Inferior parietal cortex (tissue), 1 donor: ENCODE data around the gene LENEP.

Experiments
- DNase-seq: peaks from one replicate; pipeline ENCODE4 v3.0.0-alpha.2; 2016; ENCODE audit errors: extremely low spot score

The LENEP gene

DNA sequence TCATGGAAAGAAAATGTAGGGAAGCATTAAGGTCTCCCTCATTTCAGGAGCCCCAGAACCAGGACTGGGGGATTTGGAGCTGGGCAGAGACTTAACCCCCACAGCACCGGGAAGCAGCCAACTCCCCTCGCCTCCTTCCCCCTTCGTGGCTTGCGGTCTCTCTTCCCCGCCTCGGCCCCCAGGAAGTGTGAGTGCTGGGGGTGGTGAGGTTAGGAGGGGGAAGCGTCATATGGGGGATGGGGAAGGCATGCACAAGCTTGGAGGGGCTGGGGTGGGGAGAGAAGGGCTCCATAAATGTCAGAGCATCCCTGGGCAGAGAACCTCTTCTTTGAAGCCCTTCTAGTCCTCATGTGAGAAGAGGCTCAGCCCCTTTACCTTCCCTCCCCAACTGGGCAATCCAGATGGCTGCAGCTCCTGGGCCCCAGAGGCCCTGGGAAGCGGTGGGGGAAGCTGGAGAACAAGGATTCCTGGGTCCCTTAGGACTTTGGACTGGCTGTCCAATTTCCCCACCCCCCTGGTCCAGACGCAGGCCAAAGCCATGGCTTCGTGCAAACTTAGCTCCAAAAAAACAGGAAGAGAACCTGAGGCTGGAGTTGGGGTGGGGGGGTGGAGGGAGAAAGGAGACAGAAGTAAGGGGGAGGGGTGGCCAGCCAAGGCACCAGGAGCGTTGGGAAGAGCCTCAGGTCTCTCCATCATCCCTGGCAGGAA, 17.0 kb downstream of the LENEP start:
- DNase-seq = no peak

GRCh38 chr1:155011004-155011416, 17.6 kb downstream of the LENEP start:
- no peak for DNase-seq

- DNase-seq = no peak
Measured at GRCh38 chr1:155011437-155012025, 18.1 kb downstream of the LENEP start.

GRCh38 chr1:155012026-155012546, 18.7 kb downstream of the LENEP start:
- DNase-seq = peak; percentile 60

DNA sequence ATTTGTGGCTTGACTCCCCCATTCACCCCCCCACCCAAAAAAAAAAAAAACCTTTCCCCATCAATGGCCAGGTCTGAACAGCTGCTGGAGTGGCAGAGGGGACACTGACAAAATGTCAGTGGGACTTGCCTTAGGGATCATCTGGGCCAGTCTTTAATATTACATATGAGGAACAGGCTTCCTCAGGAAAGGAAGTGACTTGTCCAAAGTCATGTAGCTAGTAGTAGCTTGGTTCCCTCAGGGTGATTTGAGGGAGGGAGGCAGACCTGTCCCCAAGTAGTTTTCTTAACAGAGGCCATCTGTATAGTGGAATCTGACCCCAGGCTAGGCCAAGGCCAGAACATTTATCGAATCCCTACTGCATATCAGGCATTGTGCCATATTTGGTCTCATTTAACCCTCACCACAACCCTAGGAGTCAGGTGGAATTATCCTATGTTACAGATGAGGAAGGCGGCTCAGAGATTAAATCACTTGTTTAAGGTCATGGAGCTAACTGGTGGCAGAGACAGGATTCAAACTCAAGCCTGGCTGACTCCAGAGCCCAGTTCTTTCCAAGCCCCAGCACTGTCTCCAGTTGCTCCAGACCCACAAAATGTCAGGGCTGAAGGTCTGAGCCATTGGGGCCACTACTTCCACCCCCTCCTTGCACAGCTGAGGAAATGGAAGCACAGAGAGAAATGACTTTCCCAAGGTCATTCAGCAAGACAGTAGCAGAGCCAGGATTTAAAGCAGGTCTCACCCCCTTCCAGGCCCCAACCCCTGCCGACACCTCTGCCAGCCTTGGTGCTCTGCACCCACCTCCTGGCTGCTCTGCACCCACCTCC, 19.6 kb downstream of the LENEP start:
- DNase-seq = no peak

- DNase-seq = no peak
Measured at GRCh38 chr1:155013632-155014031, 20.2 kb downstream of the LENEP start.

GRCh38 chr1:155014709-155015508, 21.5 kb downstream of the LENEP start:
- no peak for DNase-seq

- no peak for DNase-seq
Measured at GRCh38 chr1:155015527-155016230, 22.3 kb downstream of the LENEP start.

- DNase-seq = no peak
Measured at GRCh38 chr1:155016231-155016831, 22.9 kb downstream of the LENEP start.

DNA sequence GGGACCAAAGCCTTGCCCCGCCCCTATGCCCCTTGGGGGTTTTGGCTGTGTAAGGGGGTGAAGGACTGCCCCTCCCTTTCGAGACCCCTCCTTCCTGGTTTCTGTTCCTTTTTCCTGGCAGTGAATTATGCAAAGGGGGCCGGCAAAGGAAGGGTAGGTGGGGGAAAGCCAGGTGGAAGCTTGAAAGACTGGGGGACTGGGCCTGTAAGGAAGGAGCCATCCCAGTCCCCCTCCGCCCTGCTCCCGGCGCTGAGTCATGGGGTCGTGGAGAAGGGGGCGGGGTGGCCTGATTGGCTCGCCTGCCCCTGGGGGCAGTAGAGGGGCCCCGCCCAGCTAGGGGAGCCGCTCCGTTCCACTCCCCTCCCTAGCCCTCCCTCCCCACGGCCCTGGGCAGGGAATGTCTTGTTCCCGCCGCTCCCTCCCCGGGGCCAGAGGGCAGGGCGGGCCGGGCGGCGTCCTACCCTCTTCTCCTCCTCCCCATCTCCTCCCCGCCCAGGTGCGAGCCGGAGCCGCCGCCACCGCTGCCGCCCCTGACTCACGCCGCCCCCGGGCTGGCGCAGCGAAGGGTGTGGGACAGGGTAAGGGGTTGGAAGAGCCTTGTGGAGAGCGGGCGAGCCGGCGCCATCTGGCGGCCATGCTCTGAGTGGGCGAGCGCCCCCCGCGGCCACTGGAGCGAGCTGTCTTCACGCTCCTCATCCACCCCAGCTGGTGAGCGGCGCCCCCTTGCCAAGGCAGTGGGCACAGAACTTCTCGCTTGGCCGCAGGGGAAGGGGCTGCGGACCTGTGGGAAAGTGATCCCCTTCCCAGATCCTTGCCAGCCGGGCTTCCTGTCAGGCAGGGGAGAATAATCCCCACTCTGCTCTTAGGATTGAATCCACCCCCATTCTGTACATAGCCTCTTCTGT, 23.9 kb downstream of the LENEP start:
- DNase-seq = peak; percentile 84

DNA sequence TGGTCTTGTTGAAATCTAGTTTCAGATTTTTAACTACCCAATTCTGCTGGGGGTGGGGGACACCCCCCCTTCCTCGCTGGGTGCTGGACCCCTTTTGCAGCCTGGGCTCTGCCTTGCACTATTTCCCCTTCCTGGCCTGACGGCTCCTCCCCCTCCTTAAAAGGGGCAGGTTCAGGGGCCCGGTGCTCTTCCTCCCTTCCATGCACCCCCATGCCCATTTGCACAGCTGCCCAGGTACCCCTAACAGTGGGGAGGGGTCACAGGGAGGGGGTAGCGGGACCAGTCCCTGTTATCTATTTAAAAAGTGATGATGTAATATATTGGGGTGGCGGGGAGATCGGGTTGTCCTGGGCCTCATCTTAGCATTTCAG, 24.5 kb downstream of the LENEP start:
- DNase-seq = no peak

GRCh38 chr1:155018617-155019348, 25.4 kb downstream of the LENEP start:
- no peak for DNase-seq

GRCh38 chr1:155019377-155020245, 26.2 kb downstream of the LENEP start:
- DNase-seq = no peak

- no peak for DNase-seq
Measured at GRCh38 chr1:155022136-155022926, 28.9 kb downstream of the LENEP start.

GRCh38 chr1:155022927-155023236, 29.5 kb downstream of the LENEP start:
- DNase-seq = no peak

DNA sequence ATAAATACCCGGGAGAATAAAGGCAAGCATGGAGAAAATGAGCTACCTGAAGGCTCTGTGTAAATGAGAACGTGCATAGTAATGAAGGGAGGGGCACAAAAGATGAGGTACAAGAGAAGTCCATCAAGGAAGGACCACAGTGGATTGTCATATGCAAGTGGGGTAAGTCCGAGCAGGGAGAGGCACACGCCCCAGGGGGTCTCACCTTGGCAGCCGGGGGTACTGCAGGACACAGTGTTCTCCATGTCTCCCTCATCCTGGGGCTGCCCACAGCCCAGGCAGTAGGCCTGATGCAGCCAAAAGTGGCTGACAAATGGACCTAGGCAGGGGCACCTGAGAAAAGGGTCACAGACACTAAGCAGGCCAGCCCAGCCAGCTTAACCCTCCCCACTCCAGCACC, 30.2 kb downstream of the LENEP start:
- DNase-seq = no peak

GRCh38 chr1:155024315-155024714, 30.9 kb downstream of the LENEP start:
- no peak for DNase-seq
